Activated naive CD4-positive, alpha-beta T cell treated with anti-CD3 and anti-CD28 coated beads for 36 hours (primary cell): ENCODE measurements around the gene CYP27C1. TPM values are rescaled to one million over a fixed set of nuclear protein-coding genes. Genes with fewer than 3 reads are reported as not detected.

ENCODE experiments used
- CTCF ChIA-PET: fragments of 350-600 bp; sonication (Branson Sonifier 250); formaldehyde crosslinking; loops from one replicate; lab custom pipeline; 2021; ENCODE audit warnings: antibody characterized with exemption; lab: Charles Lee
- DNase-seq: peaks from one replicate; pipeline ENCODE4 v3.0.0-alpha.2; 2020
- H3K27ac Mint-ChIP-seq: one replicate; pipeline ENCODE4 v1.8.0; 2021; ENCODE audit warnings: mild to moderate bottlenecking, mixed read lengths
- H3K27me3 Mint-ChIP-seq: one replicate; pipeline ENCODE4 v1.8.0; 2021; ENCODE audit warnings: low read depth, mixed read lengths
- H3K36me3 Mint-ChIP-seq: one replicate; pipeline ENCODE4 v1.8.0; 2021; ENCODE audit warnings: low read depth, mixed read lengths
- H3K4me1 Mint-ChIP-seq: one replicate; pipeline ENCODE4 v1.8.0; 2021; ENCODE audit warnings: low read depth, mixed read lengths
- H3K4me3 Mint-ChIP-seq: one replicate; pipeline ENCODE4 v1.8.0; 2021; ENCODE audit warnings: mild to moderate bottlenecking, moderate library complexity, mixed read lengths
- H3K9me3 Mint-ChIP-seq: one replicate; pipeline ENCODE4 v1.8.0; 2021; ENCODE audit warnings: mixed read lengths
- intact Hi-C: fragments of 100-400 bp; cut with micrococcal nuclease; formaldehyde crosslinking; loops from one replicate; pipeline ENCODE4 v1.15.1; 2023
- total RNA-seq, 2 experiments: library from RNA; stranded (reverse); gene quantifications; one replicate each; pipeline ENCODE4 v1.2.3, GENCODE V29; 2021

CYP27C1 gene
- total RNA-seq, 2 experiments from 2014 or later, result not detected

- H3K4me1 Mint-ChIP-seq, result peaks cover 7% of the 10 kb centered on the region
- H3K36me3 Mint-ChIP-seq, result no peaks in the 10 kb centered on the region
- no peak overlapping the region for H3K4me3 Mint-ChIP-seq
- no peak overlapping the region for H3K27ac Mint-ChIP-seq
- peaks cover 8% of the 10 kb centered on the region for H3K9me3 Mint-ChIP-seq
- CTCF ChIA-PET, result interaction anchor here (0.5 to 1.2 kb wide), 3 partner anchors 10 to 306 kb away, joined by 3 to 4 read pairs (median 3); no protein-coding TSS in a partner anchor
- peaks cover 12% of the 10 kb centered on the region for H3K27me3 Mint-ChIP-seq
- intact Hi-C loops, result no loop called here
- peak; percentile 47 for DNase-seq
Observed at GRCh38 chr2:127185093-127185492, 35.0 kb downstream of the CYP27C1 start.

GRCh38 chr2:127183771-127184170 lies 36.3 kb downstream of the CYP27C1 start:
- intact Hi-C loops, result no loop called here
- no peaks in the 10 kb centered on the region for H3K36me3 Mint-ChIP-seq

GRCh38 chr2:127182626-127183458 lies 37.3 kb downstream of the CYP27C1 start:
- no peak overlapping the region for H3K27ac Mint-ChIP-seq
- intact Hi-C loops, result no loop called here
- DNase-seq, result no peak
- CTCF ChIA-PET, result no interaction called here
- no peak overlapping the region for H3K4me3 Mint-ChIP-seq
- no peaks in the 10 kb centered on the region for H3K36me3 Mint-ChIP-seq
- H3K9me3 Mint-ChIP-seq, result peaks cover 5% of the 10 kb centered on the region
- peaks cover 7% of the 10 kb centered on the region for H3K4me1 Mint-ChIP-seq
- H3K27me3 Mint-ChIP-seq, result peaks cover 10% of the 10 kb centered on the region

More at GRCh38 chr2:127183771-127184170, 36.3 kb downstream of the CYP27C1 start:
- Mint-ChIP-seq H3K4me3 (no peak overlapping the region), H3K27ac (no peak overlapping the region), H3K4me1 (peaks cover 7% of the 10 kb centered on the region), H3K9me3 (peaks cover 5% of the 10 kb centered on the region), H3K27me3 (peaks cover 12% of the 10 kb centered on the region)
- CTCF ChIA-PET, result no interaction called here
- DNase-seq, result no peak

- no peak for DNase-seq
- intact Hi-C loops, result no loop called here
- H3K27ac Mint-ChIP-seq, result no peak overlapping the region
- peaks cover 7% of the 10 kb centered on the region for H3K4me1 Mint-ChIP-seq
- H3K36me3 Mint-ChIP-seq, result no peaks in the 10 kb centered on the region
- peaks cover 8% of the 10 kb centered on the region for H3K27me3 Mint-ChIP-seq
- peaks cover 5% of the 10 kb centered on the region for H3K9me3 Mint-ChIP-seq
- CTCF ChIA-PET, result interaction anchor here (0.7 kb wide), 1 partner anchor 68 kb away, joined by 3 read pairs; no protein-coding TSS in a partner anchor
- no peak overlapping the region for H3K4me3 Mint-ChIP-seq
Observed at GRCh38 chr2:127181851-127182250, 38.2 kb downstream of the CYP27C1 start.

GRCh38 chr2:127179766-127180165 lies 40.3 kb downstream of the CYP27C1 start:
- intact Hi-C loops, result no loop called here
- Mint-ChIP-seq H3K27ac (no peak overlapping the region), H3K9me3 (peaks cover 5% of the 10 kb centered on the region), H3K4me1 (peaks cover under 1% of the 10 kb centered on the region), H3K36me3 (no peaks in the 10 kb centered on the region), H3K27me3 (peaks cover 3% of the 10 kb centered on the region), H3K4me3 (no peak overlapping the region)
- no peak for DNase-seq
- CTCF ChIA-PET, result no interaction called here

- no peaks in the 10 kb centered on the region for H3K36me3 Mint-ChIP-seq
- CTCF ChIA-PET, result interaction anchor here (0.5 kb wide), 1 partner anchor 886 kb away, joined by 3 read pairs; no protein-coding TSS in a partner anchor
- no peaks in the 10 kb centered on the region for H3K4me1 Mint-ChIP-seq
Observed at GRCh38 chr2:127177617-127178263, 42.4 kb downstream of the CYP27C1 start.

GRCh38 chr2:127176371-127177311 lies 43.5 kb downstream of the CYP27C1 start:
- Mint-ChIP-seq H3K36me3 (no peaks in the 10 kb centered on the region), H3K9me3 (peaks cover 5% of the 10 kb centered on the region), H3K4me1 (no peaks in the 10 kb centered on the region), H3K27ac (no peak overlapping the region), H3K4me3 (no peak overlapping the region), H3K27me3 (no peaks in the 10 kb centered on the region)
- CTCF ChIA-PET, result interaction anchor here (1.7 kb wide), 1 partner anchor 108 kb away, joined by 3 read pairs; no protein-coding TSS in a partner anchor
- intact Hi-C loops, result no loop called here
- DNase-seq, result no peak

More at GRCh38 chr2:127177617-127178263, 42.4 kb downstream of the CYP27C1 start:
- H3K27ac Mint-ChIP-seq, result no peak overlapping the region
- H3K9me3 Mint-ChIP-seq, result peaks cover 5% of the 10 kb centered on the region
- H3K27me3 Mint-ChIP-seq, result no peaks in the 10 kb centered on the region
- no peak overlapping the region for H3K4me3 Mint-ChIP-seq
- DNase-seq, result no peak
- intact Hi-C loops, result no loop called here

GRCh38 chr2:127175751-127176354 lies 44.2 kb downstream of the CYP27C1 start:
- intact Hi-C loops, result no loop called here
- CTCF ChIA-PET, result interaction anchor here (1.7 kb wide), 1 partner anchor 107 kb away, joined by 3 read pairs; no protein-coding TSS in a partner anchor
- Mint-ChIP-seq H3K9me3 (peaks cover 5% of the 10 kb centered on the region), H3K4me3 (no peak overlapping the region), H3K36me3 (no peaks in the 10 kb centered on the region), H3K27me3 (no peaks in the 10 kb centered on the region), H3K4me1 (no peaks in the 10 kb centered on the region), H3K27ac (no peak overlapping the region)
- DNase-seq, result no peak

GRCh38 chr2:127175041-127175721 lies 44.9 kb downstream of the CYP27C1 start:
- CTCF ChIA-PET, result interaction anchor here (1.0 to 1.7 kb wide), 3 partner anchors 10 to 107 kb away, joined by 3 to 4 read pairs (median 3); no protein-coding TSS in a partner anchor
- Mint-ChIP-seq H3K4me1 (no peaks in the 10 kb centered on the region), H3K4me3 (no peak overlapping the region), H3K9me3 (peaks cover 1% of the 10 kb centered on the region), H3K27me3 (no peaks in the 10 kb centered on the region), H3K36me3 (no peaks in the 10 kb centered on the region), H3K27ac (no peak overlapping the region)
- no peak for DNase-seq
- intact Hi-C loops, result no loop called here

- no peak for DNase-seq
- Mint-ChIP-seq H3K4me3 (no peak overlapping the region), H3K9me3 (no peaks in the 10 kb centered on the region), H3K27ac (no peak overlapping the region), H3K27me3 (no peaks in the 10 kb centered on the region), H3K4me1 (no peaks in the 10 kb centered on the region), H3K36me3 (no peaks in the 10 kb centered on the region)
- CTCF ChIA-PET, result interaction anchor here (1.0 to 1.7 kb wide), 3 partner anchors 10 to 106 kb away, joined by 3 to 4 read pairs (median 3); no protein-coding TSS in a partner anchor
- intact Hi-C loops, result loop anchor here (1.0 kb wide), 1 partner anchor 106 kb away; no protein-coding TSS in a partner anchor
Observed at GRCh38 chr2:127174640-127175039, 45.5 kb downstream of the CYP27C1 start.

GRCh38 chr2:127174136-127174535 lies 46.0 kb downstream of the CYP27C1 start:
- CTCF ChIA-PET, result interaction anchor here (0.6 to 1.3 kb wide), 4 partner anchors 11 to 108 kb away, joined by 3 to 4 read pairs (median 3); no protein-coding TSS in a partner anchor
- no peak overlapping the region for H3K4me3 Mint-ChIP-seq
- H3K27me3 Mint-ChIP-seq, result no peaks in the 10 kb centered on the region
- no peaks in the 10 kb centered on the region for H3K4me1 Mint-ChIP-seq
- intact Hi-C loops, result loop anchor here (1.0 kb wide), 1 partner anchor 106 kb away; no protein-coding TSS in a partner anchor
- no peaks in the 10 kb centered on the region for H3K36me3 Mint-ChIP-seq
- no peak overlapping the region for H3K27ac Mint-ChIP-seq
- no peak for DNase-seq
- no peaks in the 10 kb centered on the region for H3K9me3 Mint-ChIP-seq
